Adrenal gland (tissue), 12 donors: ENCODE measurements around the gene CHCHD1. TPM values are rescaled to one million over a fixed set of nuclear protein-coding genes. Genes with fewer than 3 reads are reported as not detected.
"Not testable (repeated sequence)": the region's sequence is repeated elsewhere in the genome, so short reads cannot be mapped to it uniquely, and the experiment has no call there.

Source experiments
- DNase-seq, 7 donors: peaks; one replicate each; pipeline ENCODE4 v3.0.0-alpha.2; 2019 to 2020
- H3K27ac ChIP-seq, 5 donors: fragments of 200-600 bp; sonication (generic) in 4 of 5; 1 replicate in 3 of 5; 2 replicates in 2 of 5; pipeline versions ENCODE4 v1.5.1 to v1.8.0; 2016 to 2020; ENCODE audit warnings: mild to moderate bottlenecking in 1 of 5
- H3K27me3 ChIP-seq: fragments of 200-600 bp; 2 replicates; pipeline ENCODE4 v1.8.0; 2021
- H3K36me3 ChIP-seq, 2 donors: fragments of 200-600 bp; replicated peaks in 1 of 2; 1 replicate in 1 of 2; 2 replicates in 1 of 2; pipeline versions ENCODE4 v1.5.1 to v1.8.0; 2018 to 2022
- H3K4me1 ChIP-seq, 2 donors: fragments of 200-600 bp; replicated peaks in 1 of 2; 1 replicate in 1 of 2; 2 replicates in 1 of 2; pipeline versions ENCODE4 v1.5.1 to v1.8.0; 2018 to 2021
- H3K4me3 ChIP-seq, 4 donors: fragments of 200-600 bp; sonication (generic) in 3 of 4; one replicate each; pipeline ENCODE4 v1.5.1; 2016 to 2018
- H3K9me3 ChIP-seq, 3 donors: fragments of 200-600 bp; sonication (generic) in 1 of 3; replicated peaks in 1 of 3; 1 replicate in 2 of 3; 2 replicates in 1 of 3; pipeline versions ENCODE4 v1.5.1 to v1.8.0; 2016 to 2021
- CTCF ChIP-seq, 6 experiments: fragments of 450-650 bp in 4 of 6; fragments of 200-600 bp in 2 of 6; sonication (generic) in 1 of 6; IDR thresholded peaks; 1 replicate in 5 of 6; 2 replicates in 1 of 6; pipeline versions ENCODE4 v1.5.1 to v1.8.0; 2016 to 2021; ENCODE audit warnings: antibody characterized with exemption in 6 of 6, mild to moderate bottlenecking in 2 of 6, moderate library complexity in 1 of 6
- POLR2A ChIP-seq, 2 donors: fragments of 450-650 bp; IDR thresholded peaks; one replicate each; pipeline ENCODE4 v1.6.1; 2017; ENCODE audit warnings: antibody characterized with exemption in 2 of 2, mild to moderate bottlenecking in 2 of 2, moderate library complexity in 1 of 2
- WGBS, 4 donors: extraction: QIAGEN DNeasy Blood & Tissue Kit in 2 of 4; methylation state at CpG; one replicate each; pipeline versions ENCODE4 v1.1.5 to v1.1.7; 2013 to 2017; 5-methylcytosine and 5-hydroxymethylcytosine counted together
- intact Hi-C, 2 donors: fragments of 100-400 bp; cut with DNase I; formaldehyde crosslinking; loops; one replicate each; pipeline versions ENCODE4 v1.14.1 to v1.15.0; 2022 to 2023
- polyA plus RNA-seq, 3 donors: library from polyadenylated mRNA; stranded (reverse); fragments of 200-250 nt in 2 of 3; fragments of 350-450 nt in 1 of 3; fragmentation: Illumina TruSeq in 1 of 3; extraction: RNeasy Lipid Tissue Mini Kit (QIAGEN cat#74804) in 1 of 3; gene quantifications; one replicate each; pipeline ENCODE4 v1.2.3, GENCODE V29; 2013 to 2014
- total RNA-seq, 9 donors: library from RNA; depleted of rRNA in 4 of 9; stranded (reverse); fragments of >200 nt in 4 of 9; fragments of 120-200 nt in 1 of 9; fragmentation: NEBNext Ultra II Directional in 1 of 9; extraction: Animal tissue kit (Norgen Biotek cat#: 25700) in 1 of 9; gene quantifications; one replicate each; pipeline versions ENCODE4 v1.1.0 to v1.2.4, GENCODE V29; 2013 to 2023
- donor health status: healthy with polysubstance abuse.
- donor health status: Bipolar disorder and iron deficiency.
- donor health status: DM: yes; HTN: yes; CAD: no.
- donor health status: DM: no; HTN: no; CAD: no.
- donor health status: DM: no; HTN: no; CAD: no.
- donor health status: DM: yes; HTN: yes; CAD: no.

Gene CHCHD1
- total and polyA plus RNA-seq, 12 donors: 31.7 to 83.1 (median 47.4) TPM

DNA sequence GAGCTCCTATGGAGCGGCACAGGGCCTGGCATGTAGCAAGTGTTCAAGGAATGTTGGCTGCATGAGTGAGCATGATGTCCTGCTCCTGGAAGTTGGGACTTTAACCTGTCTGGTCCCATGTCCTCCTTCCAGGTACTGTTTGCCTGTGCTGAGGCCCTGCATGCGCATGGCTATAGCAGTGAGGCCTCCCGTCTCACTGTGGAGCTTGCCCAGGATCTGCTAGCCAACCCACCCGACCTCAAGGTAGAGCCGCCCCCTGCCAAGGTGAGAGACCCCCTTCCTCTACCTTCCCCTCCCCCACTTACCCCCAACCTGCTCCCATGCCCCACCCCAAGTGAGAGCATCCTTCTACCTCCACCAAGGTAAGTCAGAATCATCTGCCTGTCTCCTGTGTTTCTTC lies 11.6 kb downstream of the CHCHD1 start:
- intact Hi-C loops: no loop called here
- Histone ChIP-seq H3K27ac (no peak overlapping the region), H3K4me3 (no peak overlapping the region), H3K4me1 (no peaks in the 10 kb centered on the region), H3K36me3 (peaks cover 0 to 99% of the 10 kb centered on the region in 2 donors), H3K27me3 (no peaks in the 10 kb centered on the region), H3K9me3 (no peaks in the 10 kb centered on the region)
- TF ChIP-seq CTCF (IDR thresholded peaks at IDR 0.05) (no peak), POLR2A (IDR thresholded peaks at IDR 0.05) (no peak)
- DNase-seq: peak in 1 of 7 donors; percentile 13
- 84 to 100% (median 90%) methylated on average over 3 to 5 of the region's 5 CpGs for WGBS, 4 donors

DNA sequence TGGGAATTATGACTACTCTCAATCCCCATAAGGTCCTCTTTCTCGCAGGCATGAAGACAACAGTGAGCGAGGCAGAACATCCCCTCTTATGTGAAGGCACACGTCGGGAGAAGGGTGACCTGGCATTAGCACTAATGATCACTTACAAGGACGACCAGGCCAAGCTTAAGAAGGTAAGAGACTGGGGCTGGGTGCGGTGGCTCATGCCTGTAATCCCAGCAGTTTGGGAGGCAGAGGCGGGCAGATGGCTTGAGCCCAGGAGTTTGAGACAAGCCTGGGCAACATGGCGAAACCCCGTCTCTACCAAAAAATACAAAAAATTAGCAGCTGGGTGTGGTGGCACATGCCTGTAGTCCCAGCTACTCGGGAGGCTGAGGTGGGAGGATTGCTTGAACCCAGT lies 13.6 kb downstream of the CHCHD1 start:
- intact Hi-C loops, H3K9me3 ChIP-seq, H3K27me3 ChIP-seq, H3K4me3 ChIP-seq, H3K27ac ChIP-seq, H3K4me1 ChIP-seq: not testable (repeated sequence)
- peak in 1 of 7 donors; percentile 5 for DNase-seq
- 90 to 94% (median 93%) methylated on average over 10 of the region's 10 CpGs for WGBS, 4 donors
- peaks cover 0 to 100% of the 10 kb centered on the region in 2 donors for H3K36me3 ChIP-seq

DNA sequence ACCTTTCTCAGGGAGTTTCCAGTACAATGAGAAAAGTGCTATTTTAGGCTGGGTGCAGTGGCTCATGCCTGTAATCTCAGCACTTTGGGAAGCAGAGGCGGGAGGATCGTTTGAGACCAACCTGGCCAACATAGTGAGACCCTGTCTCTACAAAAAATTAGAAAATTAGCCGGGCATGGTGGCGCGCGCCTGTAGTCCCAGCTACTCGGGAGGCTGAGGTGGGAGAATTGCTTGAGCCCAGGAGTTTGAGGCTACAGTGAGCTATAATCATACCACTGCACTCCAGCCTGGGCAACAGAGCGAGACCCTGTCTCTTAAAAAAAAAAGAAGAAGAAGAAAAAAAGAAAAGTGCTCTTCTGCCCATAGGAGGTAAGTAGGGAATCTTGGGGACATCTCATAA lies 14.2 kb downstream of the CHCHD1 start:
- H3K36me3 ChIP-seq: peaks cover 0 to 100% of the 10 kb centered on the region in 2 donors
- H3K4me1 ChIP-seq, H3K27ac ChIP-seq, H3K4me3 ChIP-seq, intact Hi-C loops, H3K9me3 ChIP-seq, H3K27me3 ChIP-seq: not testable (repeated sequence)
- WGBS, 4 donors: 94 to 96% (median 95%) methylated on average over 8 of the region's 8 CpGs
- peak in 1 of 7 donors; percentile 13 for DNase-seq

DNA sequence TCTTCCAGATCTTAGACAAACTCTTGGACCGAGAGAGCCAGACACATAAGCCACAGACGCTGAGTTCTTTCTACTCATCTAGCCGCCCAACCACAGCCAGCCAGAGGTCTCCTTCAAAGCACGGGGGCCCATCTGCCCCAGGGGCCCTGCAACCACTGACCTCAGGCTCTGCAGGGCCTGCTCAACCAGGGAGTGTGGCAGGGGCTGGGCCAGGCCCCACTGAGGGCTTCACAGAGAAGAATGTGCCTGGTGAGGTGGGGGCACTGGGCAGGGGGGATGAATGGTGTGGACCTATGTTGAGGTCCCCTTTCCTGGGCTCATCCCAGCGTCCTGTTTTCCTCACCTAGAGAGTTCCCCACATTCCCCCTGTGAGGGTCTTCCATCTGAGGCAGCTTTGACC lies 14.9 kb downstream of the CHCHD1 start:
- Histone ChIP-seq H3K36me3 (peaks cover 0 to 100% of the 10 kb centered on the region in 2 donors), H3K27me3 (no peaks in the 10 kb centered on the region), H3K27ac (no peak overlapping the region), H3K9me3 (no peaks in the 10 kb centered on the region), H3K4me1 (no peaks in the 10 kb centered on the region), H3K4me3 (no peak overlapping the region)
- no peak for TF ChIP-seq CTCF (IDR thresholded peaks at IDR 0.05)
- no peak for TF ChIP-seq POLR2A (IDR thresholded peaks at IDR 0.05)
- WGBS, 4 donors: 66 to 94% (median 89%) methylated on average over 4 to 5 of the region's 5 CpGs
- peak in 2 of 7 donors; percentile 13 to 27 for DNase-seq
- intact Hi-C loops: no loop called here

- Histone ChIP-seq H3K9me3 (no peaks in the 10 kb centered on the region), H3K4me1 (no peaks in the 10 kb centered on the region), H3K4me3 (no peak overlapping the region), H3K27ac (no peak overlapping the region), H3K36me3 (peaks cover 0 to 100% of the 10 kb centered on the region in 2 donors), H3K27me3 (no peaks in the 10 kb centered on the region)
- WGBS, 4 donors: 87 to 92% (median 90%) methylated on average over 19 of the region's 19 CpGs
- TF ChIP-seq POLR2A (IDR thresholded peaks at IDR 0.05) (no peak), CTCF (IDR thresholded peaks at IDR 0.05) (no peak)
- intact Hi-C loops: no loop called here
- DNase-seq: peak in 2 of 7 donors; percentile 22 to 31
These were observed 15.6 kb downstream of the CHCHD1 start for GRCh38 chr10:73797324-73798025.
